Activated T-cell treated with anti-CD3 and anti-CD28 coated beads for 24 hours (primary cell): ENCODE results near the gene CBFB.
A peak's percentile ranks its signal among the peaks of the same experiment; 100 is the strongest.

Experiments used
- DNase-seq: peaks from one replicate; pipeline ENCODE4 v3.0.0-alpha.2; 2020; ENCODE audit warnings: low read depth

Gene CBFB

DNA sequence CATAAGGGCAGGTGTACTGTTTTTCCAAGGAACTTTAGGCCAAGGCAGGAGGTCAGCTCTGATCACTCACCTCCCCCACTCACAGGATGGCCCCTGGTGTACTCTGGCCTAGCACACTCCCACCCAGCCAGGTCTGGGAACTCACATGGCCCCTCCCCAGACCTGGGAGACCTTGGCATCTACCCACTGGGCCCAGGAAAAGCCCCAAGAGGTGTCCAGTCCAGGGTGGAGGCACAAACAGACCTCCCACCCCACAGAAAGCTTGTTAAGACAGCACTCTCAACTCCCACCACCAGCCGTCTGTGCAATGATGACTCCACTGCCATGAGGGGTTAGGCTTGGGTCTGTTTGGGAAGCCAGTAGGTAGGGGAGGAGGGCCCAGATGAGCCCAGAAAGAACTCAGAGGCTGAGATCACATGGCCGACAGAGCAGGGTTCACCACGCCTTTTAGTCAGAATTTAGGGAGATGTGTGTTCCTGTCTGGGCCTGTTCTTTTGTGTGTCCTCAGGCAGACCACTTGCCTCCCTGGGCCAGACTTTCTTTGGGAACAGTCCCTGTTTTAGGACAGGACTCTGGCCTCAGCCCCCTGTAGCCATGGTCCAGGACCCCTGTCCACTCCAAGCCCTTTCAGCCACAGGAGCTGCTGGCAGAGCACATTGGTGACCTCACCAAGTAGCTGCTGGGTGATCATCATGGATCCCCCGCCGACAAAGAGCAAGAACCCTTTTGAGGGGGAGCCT, 12.1 kb upstream of the CBFB start:
- DNase-seq: no peak

DNA sequence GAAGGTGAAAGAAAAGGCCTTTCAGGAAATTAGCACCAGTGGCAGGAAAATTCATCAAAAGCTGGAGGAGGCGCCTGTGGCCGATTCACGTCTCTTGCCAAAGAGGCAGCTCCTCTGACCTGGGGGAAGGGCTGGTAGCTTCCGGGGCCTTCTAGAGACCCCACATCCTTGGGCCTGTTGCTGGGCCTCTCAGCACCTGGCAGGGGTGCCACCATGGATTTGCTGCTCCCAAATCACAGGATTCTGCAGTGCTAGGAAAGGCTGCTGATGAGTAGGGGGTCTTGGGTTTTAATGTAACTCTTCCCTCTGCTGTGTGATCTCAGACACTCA, 11.6 kb upstream of the CBFB start:
- DNase-seq: no peak

DNA sequence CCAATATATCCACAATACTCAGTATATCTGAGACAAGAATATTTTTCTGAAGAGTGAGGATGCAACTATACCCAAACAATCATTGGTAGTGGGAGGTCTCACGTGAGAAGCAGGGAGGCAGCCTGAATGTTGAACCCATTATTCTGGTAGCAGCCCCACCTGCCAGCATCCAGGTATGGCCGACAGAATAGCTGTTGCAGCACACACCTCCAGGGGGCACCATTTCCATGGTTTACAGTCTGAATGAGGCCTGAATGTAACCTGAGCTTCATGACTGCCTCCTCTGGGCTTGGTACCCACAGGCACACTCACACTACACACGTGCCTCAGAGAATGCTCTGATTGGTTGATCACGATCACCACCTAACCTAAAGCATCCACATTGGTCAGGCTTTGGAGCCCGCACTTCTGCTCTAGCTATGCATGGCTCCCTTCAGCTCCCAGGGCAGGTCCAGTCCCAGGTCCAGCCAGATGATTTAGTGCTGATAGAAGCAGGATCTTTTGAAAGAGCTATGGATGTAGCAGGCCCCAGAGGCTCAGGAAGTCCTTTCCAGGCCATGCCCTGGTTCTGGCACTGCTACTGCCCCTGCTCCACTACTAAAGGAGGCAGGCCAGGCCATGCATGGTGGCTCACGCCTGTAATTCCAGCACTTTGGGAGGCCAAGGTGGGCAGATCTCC, 11.0 kb upstream of the CBFB start:
- peak; percentile 83 for DNase-seq

GRCh38 chr16:67019171-67019570, 9.8 kb upstream of the CBFB start:
- no peak for DNase-seq

DNA sequence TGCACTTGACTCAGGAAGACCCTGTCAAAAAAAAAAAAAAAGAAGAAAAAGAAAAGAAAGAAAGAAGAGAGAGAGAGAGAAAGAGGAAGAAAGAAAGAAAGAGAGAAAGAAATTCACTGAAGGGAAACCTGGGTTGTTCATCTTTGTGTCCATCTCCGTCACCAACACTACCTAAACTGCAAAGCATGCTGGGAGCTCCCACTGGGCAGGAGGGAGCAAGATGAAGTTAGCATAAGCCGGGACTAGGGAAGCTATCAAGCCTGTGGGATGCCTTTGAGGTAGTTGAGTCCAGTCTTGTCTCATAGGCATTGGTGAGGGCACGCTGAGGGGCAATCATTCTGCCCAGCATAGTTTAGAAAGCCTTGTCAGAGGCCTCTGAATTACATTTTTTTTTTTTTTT, 7.6 kb upstream of the CBFB start:
- DNase-seq: no peak

DNA sequence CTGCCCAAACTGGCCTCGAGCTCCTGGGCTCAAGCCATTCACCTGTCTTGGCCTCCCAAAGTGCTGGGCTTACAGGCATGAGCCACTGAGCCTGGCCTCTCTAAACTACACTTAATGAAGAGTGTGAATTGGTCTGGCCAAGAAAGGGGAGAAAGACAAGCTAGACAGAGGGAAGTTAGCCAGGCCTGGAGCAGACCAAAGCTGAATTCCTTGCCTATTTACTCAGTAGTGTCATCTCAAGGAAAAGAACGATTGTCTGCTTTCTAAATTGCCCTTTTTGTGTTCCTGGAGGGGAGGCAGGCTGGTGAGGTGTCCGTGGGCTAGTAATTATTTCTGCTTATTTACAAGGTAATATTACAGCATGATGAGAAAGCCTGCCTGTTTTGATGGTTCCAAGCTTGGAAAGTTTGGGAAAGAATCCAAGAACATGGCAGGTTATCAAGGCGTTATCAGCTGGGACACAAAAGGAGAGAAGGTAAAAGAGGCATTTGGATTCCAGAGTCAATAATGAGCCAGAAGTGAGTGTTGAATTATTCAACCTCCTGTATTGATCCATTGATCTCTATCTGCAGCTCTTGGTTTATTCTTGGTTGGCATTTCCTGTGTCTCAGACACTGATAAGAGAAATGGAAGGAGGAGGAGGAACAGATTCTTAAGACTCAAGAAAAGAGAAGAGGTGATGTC, 6.3 kb upstream of the CBFB start:
- no peak for DNase-seq

DNA sequence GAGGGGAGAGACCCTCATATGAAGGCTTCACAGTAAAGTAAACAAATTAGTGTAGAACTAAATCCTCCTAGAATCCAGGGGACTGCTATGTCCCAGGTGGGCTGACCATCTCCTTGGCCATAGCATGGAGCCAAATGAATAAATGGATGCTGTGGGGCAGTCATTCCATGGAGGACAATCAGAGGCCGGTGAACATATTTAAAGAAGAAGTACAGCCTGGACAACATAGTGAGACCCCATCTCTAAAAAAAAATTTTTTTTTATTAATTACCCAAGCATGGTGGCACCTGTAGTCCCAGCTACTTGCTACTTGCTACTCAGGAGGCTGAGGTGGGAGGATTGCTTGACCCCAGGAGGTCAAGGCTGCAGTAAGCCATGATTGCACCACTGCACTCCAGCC, 5.3 kb upstream of the CBFB start:
- no peak for DNase-seq

- DNase-seq: no peak
Measured at GRCh38 chr16:67024384-67025209, 4.4 kb upstream of the CBFB start.

DNA sequence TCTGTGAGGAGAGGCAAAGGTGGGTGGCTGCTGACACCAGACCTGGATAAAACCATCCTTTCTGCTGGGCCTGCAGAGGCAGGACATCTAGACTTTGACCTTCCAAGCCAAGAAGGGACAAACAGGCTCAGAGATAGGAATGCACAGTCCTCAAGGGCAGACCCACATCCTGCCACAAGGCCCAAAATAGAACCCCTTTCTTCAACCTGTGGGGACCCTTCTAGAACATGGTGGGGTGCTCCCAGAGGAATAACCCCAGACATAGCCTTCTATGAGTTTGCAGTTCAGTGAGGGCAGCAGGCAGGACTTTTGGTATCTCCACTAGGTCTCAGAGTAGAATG, 3.8 kb upstream of the CBFB start:
- DNase-seq: no peak

- DNase-seq: no peak
Measured at GRCh38 chr16:67026570-67026969, 2.4 kb upstream of the CBFB start.

GRCh38 chr16:67027046-67027445, 1.9 kb upstream of the CBFB start:
- DNase-seq: no peak

DNA sequence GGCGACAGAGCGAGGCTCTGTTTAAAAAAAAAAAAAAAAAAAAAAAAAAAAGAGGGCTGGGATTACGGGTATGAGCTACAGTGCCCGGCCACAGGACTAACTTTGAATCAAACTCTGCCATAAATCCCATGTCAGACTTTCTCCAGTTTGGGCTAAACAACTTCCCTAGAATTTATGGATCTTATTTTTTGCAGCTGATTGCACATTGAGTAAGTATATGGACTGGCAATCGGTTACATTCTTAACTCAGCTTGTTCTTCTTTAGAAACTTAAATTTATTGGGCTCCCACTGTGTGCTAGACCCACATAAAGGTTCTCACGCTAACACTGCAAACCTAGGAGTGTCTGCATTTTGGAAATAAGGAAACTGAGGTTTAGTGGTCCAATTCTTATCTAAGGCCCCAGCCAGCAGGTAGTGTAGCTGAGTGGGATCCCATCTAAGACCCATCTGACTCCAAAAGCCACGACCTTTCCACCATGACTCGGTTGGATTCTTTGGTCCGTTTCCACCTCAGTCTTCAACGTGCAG, 718 bp upstream of the CBFB start:
- DNase-seq: no peak

- DNase-seq: peak; percentile 48
Measured at GRCh38 chr16:67029254-67030096, 526 bp downstream of the CBFB start.

GRCh38 chr16:67030221-67030962, 1.4 kb downstream of the CBFB start:
- DNase-seq: no peak

- no peak for DNase-seq
Measured at GRCh38 chr16:67034487-67034886, 5.5 kb downstream of the CBFB start.

GRCh38 chr16:67035364-67035763, 6.4 kb downstream of the CBFB start:
- DNase-seq: no peak

DNA sequence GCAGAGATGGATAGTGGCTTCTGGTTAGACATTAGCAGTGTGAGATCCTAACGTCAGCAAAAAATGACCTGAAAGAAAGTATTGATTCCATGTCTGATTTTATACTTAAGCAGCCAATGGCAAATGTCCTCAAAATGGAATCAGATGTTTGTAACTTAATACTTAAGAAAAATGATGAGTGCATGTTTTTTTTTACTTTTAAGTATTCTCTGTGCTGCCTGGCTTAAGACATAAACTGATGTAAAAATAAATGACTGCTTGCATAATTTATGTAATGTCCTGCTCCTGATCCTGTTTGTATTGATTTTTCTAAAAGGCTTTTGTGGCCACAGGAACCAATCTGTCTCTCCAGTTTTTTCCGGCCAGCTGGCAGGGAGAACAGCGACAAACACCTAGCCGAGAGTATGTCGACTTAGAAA, 7.4 kb downstream of the CBFB start:
- DNase-seq: no peak

GRCh38 chr16:67039260-67040020, 10.5 kb downstream of the CBFB start:
- no peak for DNase-seq

DNA sequence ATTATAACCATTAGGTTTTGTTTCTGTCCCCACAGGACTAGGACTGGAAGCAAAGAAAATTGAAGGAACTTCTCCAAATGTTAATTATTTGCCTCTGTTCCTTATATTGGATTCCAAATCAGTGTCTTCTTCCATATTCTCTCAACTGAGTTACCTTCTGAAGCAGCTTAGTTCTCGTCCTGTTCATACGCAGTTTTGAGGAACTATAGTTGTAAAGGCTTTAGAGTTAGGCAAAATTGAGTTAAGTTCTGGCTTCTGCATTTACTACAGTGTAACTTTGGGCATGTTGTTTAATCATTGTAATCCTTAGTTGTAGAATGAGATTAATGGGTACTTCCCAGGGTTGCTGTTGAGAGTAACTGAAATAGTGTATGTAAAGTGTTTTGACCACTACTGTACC, 11.2 kb downstream of the CBFB start:
- no peak for DNase-seq

- DNase-seq: no peak
Measured at GRCh38 chr16:67040906-67041305, 12.0 kb downstream of the CBFB start.
